SW 1271 (cell line): Measurements from ENCODE around the gene SLC48A1.
"Not testable (repeated sequence)": the region's sequence is repeated elsewhere in the genome, so short reads cannot be mapped to it uniquely, and the experiment has no call there.

Experiments
- DNase-seq, 2 experiments: peaks; one replicate each; lab custom pipeline; 2025; lab: John Stamatoyannopoulos, UW

Gene SLC48A1

GRCh38 chr12:47791351-47791746 is 18.3 kb downstream of the SLC48A1 start:
- no peak for DNase-seq

- no peak for DNase-seq
Measured at GRCh38 chr12:47791874-47792273, 18.8 kb downstream of the SLC48A1 start.

GRCh38 chr12:47793015-47793681 is 20.1 kb downstream of the SLC48A1 start:
- DNase-seq = no peak

GRCh38 chr12:47794679-47795078 is 21.6 kb downstream of the SLC48A1 start:
- DNase-seq = no peak

GRCh38 chr12:47795121-47795813 is 22.2 kb downstream of the SLC48A1 start:
- DNase-seq = no peak

- no peak for DNase-seq
Measured at GRCh38 chr12:47795814-47796411, 22.9 kb downstream of the SLC48A1 start.

- no peak for DNase-seq
Measured at GRCh38 chr12:47797441-47797840, 24.4 kb downstream of the SLC48A1 start.

GRCh38 chr12:47798382-47798948 is 25.4 kb downstream of the SLC48A1 start:
- no peak for DNase-seq

GRCh38 chr12:47799357-47799955 is 26.4 kb downstream of the SLC48A1 start:
- DNase-seq = no peak

GRCh38 chr12:47800582-47800981 is 27.5 kb downstream of the SLC48A1 start:
- no peak for DNase-seq

- no peak for DNase-seq
Measured at GRCh38 chr12:47801170-47801903, 28.3 kb downstream of the SLC48A1 start.

- DNase-seq = no peak
Measured at GRCh38 chr12:47801904-47802246, 28.8 kb downstream of the SLC48A1 start.

- no peak for DNase-seq
Measured at GRCh38 chr12:47802312-47802711, 29.3 kb downstream of the SLC48A1 start.

GRCh38 chr12:47803191-47803875 is 30.3 kb downstream of the SLC48A1 start:
- no peak for DNase-seq

- DNase-seq = no peak
Measured at GRCh38 chr12:47804171-47804570, 31.1 kb downstream of the SLC48A1 start.

- DNase-seq = no peak
Measured at GRCh38 chr12:47805417-47805816, 32.4 kb downstream of the SLC48A1 start.

GRCh38 chr12:47807338-47807737 is 34.3 kb downstream of the SLC48A1 start:
- no peak for DNase-seq

GRCh38 chr12:47808050-47808449 is 35.0 kb downstream of the SLC48A1 start:
- DNase-seq = no peak

- peak in 1 of 2 experiments; percentile 38 for DNase-seq
Measured at GRCh38 chr12:47808574-47809365, 35.7 kb downstream of the SLC48A1 start.

- DNase-seq = not testable (repeated sequence)
Measured at GRCh38 chr12:47809518-47809917, 36.5 kb downstream of the SLC48A1 start.

- DNase-seq = no peak
Measured at GRCh38 chr12:47811072-47811396, 38.0 kb downstream of the SLC48A1 start.
